B cell (primary cell): ENCODE measurements around the gene LCOR. TPM values are rescaled to one million over a fixed set of nuclear protein-coding genes. Genes with fewer than 3 reads are reported as not detected.
A peak's percentile ranks its signal among the peaks of the same experiment; 100 is the strongest.

Experiments
- ATAC-seq: fragments of 200-7000 bp; cut with Tn5 transposase; one replicate; pipeline ENCODE4 v1.10.0; 2021; ENCODE audit warnings: low read depth, mild to moderate bottlenecking, moderate number of reproducible peaks, moderate library complexity
- CTCF ChIA-PET: fragments of 350-600 bp; sonication (Branson Sonifier 250); formaldehyde crosslinking; loops from one replicate; lab custom pipeline; 2021; ENCODE audit warnings: antibody characterized with exemption, inconsistent platforms; lab: Charles Lee
- POLR2A ChIA-PET: fragments of 350-600 bp; sonication (Branson Sonifier 250); formaldehyde crosslinking; loops from one replicate; lab custom pipeline; 2021; ENCODE audit warnings: antibody characterized with exemption; lab: Charles Lee
- DNase-seq: peaks from one replicate; pipeline ENCODE4 v3.0.0; 2013
- H2AFZ ChIP-seq: 2 replicates; pipeline ENCODE4 v1.6.1; 2012; ENCODE audit warnings: mild to moderate bottlenecking, low read depth, low read length; ENCODE audit not compliant: insufficient read depth, poor library complexity, severe bottlenecking
- H3K27ac ChIP-seq, 2 donors: 1 replicate in 1 of 2; 2 replicates in 1 of 2; pipeline ENCODE4 v1.5.1; 2012 to 2013; ENCODE audit warnings: low read length in 2 of 2, mild to moderate bottlenecking in 2 of 2, moderate library complexity in 1 of 2
- H3K27me3 ChIP-seq, 4 experiments: fragments of 200-600 bp in 1 of 4; sonication (generic) in 1 of 4; replicated peaks in 1 of 4; 1 replicate in 2 of 4; 2 replicates in 2 of 4; pipeline versions ENCODE4 v1.6.1 to v1.7.0; 2013 to 2016; ENCODE audit warnings: low read length in 3 of 4, mild to moderate bottlenecking in 2 of 4, mixed read lengths in 1 of 4, moderate library complexity in 1 of 4; ENCODE audit not compliant: insufficient read depth in 4 of 4, control insufficient read depth in 3 of 4; ENCODE audit errors: control extremely low read depth in 1 of 4
- H3K36me3 ChIP-seq, 2 experiments: replicated peaks in 1 of 2; 1 replicate in 1 of 2; 2 replicates in 1 of 2; pipeline versions ENCODE4 v1.6.1 to v1.7.1; 2013; ENCODE audit warnings: low read length in 1 of 2; ENCODE audit not compliant: insufficient read depth in 2 of 2, control insufficient read depth in 1 of 2; ENCODE audit errors: control extremely low read depth in 1 of 2, extremely low read depth in 1 of 2
- H3K4me1 ChIP-seq, 2 donors: fragments of 200-600 bp in 1 of 2; sonication (generic) in 1 of 2; 1 replicate in 1 of 2; 2 replicates in 1 of 2; pipeline versions ENCODE4 v1.5.1 to v1.6.1; 2013 to 2017; ENCODE audit warnings: low read length in 2 of 2; ENCODE audit not compliant: control insufficient read depth in 2 of 2, insufficient read depth in 2 of 2
- H3K4me2 ChIP-seq: replicated peaks from 2 replicates; pipeline ENCODE3; 2012; ENCODE audit warnings: mild to moderate bottlenecking, low read depth, low read length; ENCODE audit not compliant: poor library complexity, severe bottlenecking
- H3K4me3 ChIP-seq, 5 experiments: fragments of 200-600 bp in 1 of 5; sonication (generic) in 1 of 5; 1 replicate in 3 of 5; 2 replicates in 2 of 5; pipeline versions ENCODE4 v1.5.1 to v1.7.0; 2011 to 2016; ENCODE audit warnings: low read length in 4 of 5, mild to moderate bottlenecking in 4 of 5, low read depth in 2 of 5, control low read depth in 1 of 5, moderate library complexity in 1 of 5; ENCODE audit not compliant: insufficient read depth in 1 of 5; ENCODE audit errors: control extremely low read depth in 1 of 5, extremely low read depth in 1 of 5
- H3K79me2 ChIP-seq: fragments of 200-600 bp; sonication (generic); one replicate; pipeline ENCODE4 v1.6.0; 2016; ENCODE audit warnings: low read length; ENCODE audit not compliant: control insufficient read depth, insufficient read depth
- H3K9ac ChIP-seq: fragments of 200-600 bp; sonication (generic); 2 replicates; pipeline ENCODE4 v1.6.1; 2017; ENCODE audit warnings: mild to moderate bottlenecking, low read length, moderate library complexity
- H3K9me3 ChIP-seq, 3 donors: one replicate each; pipeline versions ENCODE4 v1.6.1 to v1.7.1; 2013; ENCODE audit warnings: low read length in 2 of 3; ENCODE audit not compliant: control insufficient read depth in 2 of 3, insufficient read depth in 1 of 3; ENCODE audit errors: control extremely low read depth in 1 of 3
- H4K20me1 ChIP-seq: 2 replicates; pipeline ENCODE4 v1.6.0; 2012; ENCODE audit warnings: mild to moderate bottlenecking, low read length; ENCODE audit not compliant: insufficient read depth, control insufficient read depth, poor library complexity, severe bottlenecking
- H3K27ac Mint-ChIP-seq: one replicate; pipeline ENCODE4 v1.8.0; 2021; ENCODE audit warnings: mixed read lengths
- H3K27me3 Mint-ChIP-seq: one replicate; pipeline ENCODE4 v1.8.0; 2021; ENCODE audit warnings: mixed read lengths
- H3K4me1 Mint-ChIP-seq: one replicate; pipeline ENCODE4 v1.8.0; 2021; ENCODE audit warnings: mixed read lengths
- H3K4me3 Mint-ChIP-seq: one replicate; pipeline ENCODE4 v1.8.0; 2021; ENCODE audit warnings: mixed read lengths
- H3K9me3 Mint-ChIP-seq: one replicate; pipeline ENCODE4 v1.8.0; 2022; ENCODE audit warnings: mixed read lengths; ENCODE audit not compliant: insufficient read depth
- EZH2 ChIP-seq: IDR thresholded peaks from 2 replicates; pipeline ENCODE4 v1.6.1; 2012; ENCODE audit warnings: borderline replicate concordance, low read depth, mild to moderate bottlenecking, moderate library complexity, low read length; ENCODE audit not compliant: insufficient read depth, poor library complexity, severe bottlenecking
- WGBS: methylation state at CpG from one replicate; pipeline ENCODE4 v1.1.5; 2013; ENCODE audit warnings: missing lambda C conversion rate; ENCODE audit not compliant: insufficient coverage; 5-methylcytosine and 5-hydroxymethylcytosine counted together
- intact Hi-C: fragments of 100-400 bp; cut with micrococcal nuclease; formaldehyde crosslinking; loops from one replicate; pipeline ENCODE4 v1.10.0; 2022
- polyA plus RNA-seq: library from polyadenylated mRNA; depleted of rRNA; stranded (reverse); fragments of >200 nt; gene quantifications from 2 replicates; pipeline ENCODE4 v1.2.3, GENCODE V29; 2012
- total RNA-seq, 2 donors: library from RNA; stranded (reverse); fragments of 120-200 nt in 1 of 2; gene quantifications; 1 replicate in 1 of 2; 2 replicates in 1 of 2; pipeline versions ENCODE4 v1.2.3 to v1.2.4, GENCODE V29; 2013 to 2022
- TF ChIP-seq, protein P1 (sequence below): fragments of 200-600 bp; IDR thresholded peaks from one replicate; pipeline ENCODE4 v1.8.0; 2022; ENCODE audit warnings: antibody characterized with exemption, mild to moderate bottlenecking

Gene LCOR
- total and polyA plus RNA-seq, 2 donors (not counting 1 experiment from before 2014, with no cell fraction given), result 5.1 to 70.0 TPM

GRCh38 chr10:96973809-96974747, 142.0 kb downstream of the LCOR start:
- peak; percentile 57 for ATAC-seq
- CTCF ChIA-PET, result interaction anchor here (0.7 to 1.8 kb wide), 4 partner anchors 12 to 579 kb away, joined by 3 to 8 read pairs (median 5); no protein-coding TSS in a partner anchor
- peak overlapping the region; percentile 56 for H3K4me2 ChIP-seq

More at GRCh38 chr10:96973809-96974747, 142.0 kb downstream of the LCOR start:
- no CpG with 5 or more reads among the region's 5 CpGs for WGBS
- POLR2A ChIA-PET, result interaction anchor here (0.7 kb wide), 1 partner anchor 333 kb away, joined by 3 read pairs; no protein-coding TSS in a partner anchor
- no peaks in the 10 kb centered on the region for H3K9me3 Mint-ChIP-seq
- TF ChIP-seq EZH2, result no peak
- TF ChIP-seq, protein P1, sequence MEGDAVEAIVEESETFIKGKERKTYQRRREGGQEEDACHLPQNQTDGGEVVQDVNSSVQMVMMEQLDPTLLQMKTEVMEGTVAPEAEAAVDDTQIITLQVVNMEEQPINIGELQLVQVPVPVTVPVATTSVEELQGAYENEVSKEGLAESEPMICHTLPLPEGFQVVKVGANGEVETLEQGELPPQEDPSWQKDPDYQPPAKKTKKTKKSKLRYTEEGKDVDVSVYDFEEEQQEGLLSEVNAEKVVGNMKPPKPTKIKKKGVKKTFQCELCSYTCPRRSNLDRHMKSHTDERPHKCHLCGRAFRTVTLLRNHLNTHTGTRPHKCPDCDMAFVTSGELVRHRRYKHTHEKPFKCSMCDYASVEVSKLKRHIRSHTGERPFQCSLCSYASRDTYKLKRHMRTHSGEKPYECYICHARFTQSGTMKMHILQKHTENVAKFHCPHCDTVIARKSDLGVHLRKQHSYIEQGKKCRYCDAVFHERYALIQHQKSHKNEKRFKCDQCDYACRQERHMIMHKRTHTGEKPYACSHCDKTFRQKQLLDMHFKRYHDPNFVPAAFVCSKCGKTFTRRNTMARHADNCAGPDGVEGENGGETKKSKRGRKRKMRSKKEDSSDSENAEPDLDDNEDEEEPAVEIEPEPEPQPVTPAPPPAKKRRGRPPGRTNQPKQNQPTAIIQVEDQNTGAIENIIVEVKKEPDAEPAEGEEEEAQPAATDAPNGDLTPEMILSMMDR, result no peak
- Histone ChIP-seq H3K4me1 (peaks cover 17 to 23% of the 10 kb centered on the region in 2 donors), H3K9ac (no peak overlapping the region), H2AFZ (no peak overlapping the region), H3K9me3 (no peaks in the 10 kb centered on the region), H3K27me3 (no peaks in the 10 kb centered on the region), H3K36me3 (peaks cover 0 to 4% of the 10 kb centered on the region in 2 experiments), H3K27ac (peak overlapping the region in 1 of 2 donors; percentile 48), H3K79me2 (peaks cover 6% of the 10 kb centered on the region), H4K20me1 (no peaks in the 10 kb centered on the region), H3K4me3 (peak overlapping the region in 1 of 5 experiments; percentile 1)
- H3K27ac Mint-ChIP-seq, result peak overlapping the region; percentile 43
- peaks cover 35% of the 10 kb centered on the region for H3K4me1 Mint-ChIP-seq
- DNase-seq, result peak; percentile 42
- H3K4me3 Mint-ChIP-seq, result peak overlapping the region; percentile 27
- intact Hi-C loops, result no loop called here
- H3K27me3 Mint-ChIP-seq, result no peaks in the 10 kb centered on the region
